DND-41 (cell line): ENCODE data around the gene EXOC4.

Source experiments
- ATAC-seq: fragments of 200-7000 bp; cut with Tn5 transposase; 3 replicates; pipeline ENCODE4 v1.9.1; 2021; ENCODE audit warnings: low read depth; ENCODE audit not compliant: insufficient read depth
- DNase-seq: peaks from one replicate; pipeline ENCODE4 v3.0.0-alpha.2; 2020
- H2AFZ ChIP-seq: 2 replicates; pipeline ENCODE4 v1.6.0; 2012; ENCODE audit warnings: low read depth, low read length
- H3K27ac ChIP-seq: 2 replicates; pipeline ENCODE4 v1.5.1; 2012; ENCODE audit warnings: low read length, inconsistent platforms
- H3K27me3 ChIP-seq: fragments of 200-600 bp; sonication (generic); 2 replicates; pipeline ENCODE4 v1.6.0; 2012; ENCODE audit warnings: low read length, mild to moderate bottlenecking, inconsistent platforms; ENCODE audit not compliant: insufficient read depth, poor library complexity
- H3K36me3 ChIP-seq: 2 replicates; pipeline ENCODE4 v1.5.1; 2012; ENCODE audit warnings: low read length, inconsistent platforms; ENCODE audit not compliant: insufficient read depth
- H3K4me1 ChIP-seq: 2 replicates; pipeline ENCODE4 v1.5.1; 2012; ENCODE audit warnings: mild to moderate bottlenecking, low read length; ENCODE audit not compliant: insufficient read depth
- H3K4me2 ChIP-seq: 2 replicates; pipeline ENCODE4 v1.6.0; 2012; ENCODE audit warnings: mild to moderate bottlenecking, moderate library complexity, low read length, inconsistent platforms; ENCODE audit not compliant: insufficient read depth
- H3K4me3 ChIP-seq, 2 experiments: fragments of 200-600 bp in 1 of 2; shearing (Covaris generic) in 1 of 2; 2 replicates each; pipeline ENCODE4 v1.5.1; 2012 to 2016; ENCODE audit warnings: inconsistent platforms in 2 of 2, low read length in 2 of 2, mild to moderate bottlenecking in 2 of 2, low read depth in 1 of 2, moderate library complexity in 1 of 2
- H3K79me2 ChIP-seq: 2 replicates; pipeline ENCODE4 v1.6.0; 2012; ENCODE audit warnings: low read length, inconsistent platforms; ENCODE audit not compliant: insufficient read depth
- H3K9ac ChIP-seq: 2 replicates; pipeline ENCODE4 v1.6.0; 2012; ENCODE audit warnings: low read depth, mild to moderate bottlenecking, inconsistent platforms, low read length, moderate library complexity
- H3K9me3 ChIP-seq: 2 replicates; pipeline ENCODE4 v1.5.1; 2012; ENCODE audit warnings: low read length, moderate library complexity, mild to moderate bottlenecking, inconsistent platforms; ENCODE audit not compliant: insufficient read depth, severe bottlenecking
- H4K20me1 ChIP-seq: 2 replicates; pipeline ENCODE4 v1.6.0; 2012; ENCODE audit warnings: low read length; ENCODE audit not compliant: insufficient read depth
- CTCF ChIP-seq: IDR thresholded peaks from 2 replicates; pipeline ENCODE4 v1.5.1; 2012; ENCODE audit warnings: borderline replicate concordance, low read length, moderate library complexity, mild to moderate bottlenecking; ENCODE audit not compliant: poor library complexity, severe bottlenecking; ENCODE audit errors: extremely low read depth
- EZH2 ChIP-seq: IDR thresholded peaks from 3 replicates; pipeline ENCODE4 v1.6.1; 2012; ENCODE audit warnings: borderline replicate concordance, low read depth, mild to moderate bottlenecking, moderate library complexity, low read length, inconsistent platforms; ENCODE audit not compliant: severe bottlenecking

The EXOC4 gene

GRCh38 chr7:133871757-133872156 is 618.9 kb downstream of the EXOC4 start:
- H3K4me3 ChIP-seq, result no peak overlapping the region
- no peaks in the 10 kb centered on the region for H3K4me1 ChIP-seq
- H4K20me1 ChIP-seq, result no peaks in the 10 kb centered on the region
- H3K79me2 ChIP-seq, result no peaks in the 10 kb centered on the region
- no peak overlapping the region for H3K4me2 ChIP-seq
- no peak overlapping the region for H2AFZ ChIP-seq
- H3K9ac ChIP-seq, result no peak overlapping the region
- ATAC-seq (no peak), DNase-seq (no peak)
- H3K9me3 ChIP-seq, result no peaks in the 10 kb centered on the region
- TF ChIP-seq EZH2 (no peak), CTCF (no peak)
- no peak overlapping the region for H3K27ac ChIP-seq
- H3K36me3 ChIP-seq, result no peaks in the 10 kb centered on the region
- H3K27me3 ChIP-seq, result no peaks in the 10 kb centered on the region

GRCh38 chr7:133873187-133873586 is 620.3 kb downstream of the EXOC4 start:
- Histone ChIP-seq H4K20me1 (no peaks in the 10 kb centered on the region), H3K27ac (no peak overlapping the region), H3K79me2 (no peaks in the 10 kb centered on the region), H3K9me3 (no peaks in the 10 kb centered on the region), H3K36me3 (no peaks in the 10 kb centered on the region), H3K4me1 (no peaks in the 10 kb centered on the region), H3K4me3 (no peak overlapping the region), H3K9ac (no peak overlapping the region), H3K27me3 (no peaks in the 10 kb centered on the region), H3K4me2 (no peak overlapping the region), H2AFZ (no peak overlapping the region)
- no peak for ATAC-seq
- TF ChIP-seq EZH2, result no peak
- TF ChIP-seq CTCF, result no peak
- no peak for DNase-seq

GRCh38 chr7:133873631-133874030 is 620.8 kb downstream of the EXOC4 start:
- Histone ChIP-seq H3K4me1 (no peaks in the 10 kb centered on the region), H3K79me2 (no peaks in the 10 kb centered on the region), H3K27ac (no peak overlapping the region), H3K27me3 (no peaks in the 10 kb centered on the region), H3K9ac (no peak overlapping the region), H3K9me3 (no peaks in the 10 kb centered on the region), H3K36me3 (no peaks in the 10 kb centered on the region), H4K20me1 (no peaks in the 10 kb centered on the region), H3K4me3 (no peak overlapping the region), H3K4me2 (no peak overlapping the region), H2AFZ (no peak overlapping the region)
- no peak for TF ChIP-seq CTCF
- TF ChIP-seq EZH2, result no peak
- ATAC-seq, result no peak
- no peak for DNase-seq

- Histone ChIP-seq H3K27ac (no peak overlapping the region), H3K4me2 (no peak overlapping the region), H3K4me3 (no peak overlapping the region), H2AFZ (no peak overlapping the region), H3K36me3 (no peaks in the 10 kb centered on the region), H3K9ac (no peak overlapping the region), H3K27me3 (no peaks in the 10 kb centered on the region), H3K79me2 (no peaks in the 10 kb centered on the region), H3K9me3 (no peaks in the 10 kb centered on the region), H4K20me1 (no peaks in the 10 kb centered on the region), H3K4me1 (no peaks in the 10 kb centered on the region)
- TF ChIP-seq EZH2, result no peak
- no peak for TF ChIP-seq CTCF
- no peak for DNase-seq
- no peak for ATAC-seq
Observed at GRCh38 chr7:133883591-133883990, 630.7 kb downstream of the EXOC4 start.
